ENCODE measurements around the gene NDUFV1.
"Not testable (repeated sequence)": the region's sequence is repeated elsewhere in the genome, so short reads cannot be mapped to it uniquely, and the experiment has no call there.

NDUFV1 gene

GRCh38 chr11:67628710-67629385 is 22.1 kb downstream of the NDUFV1 start:
- no peak for DNase-seq

GRCh38 chr11:67629386-67630227 is 22.9 kb downstream of the NDUFV1 start, which contains the start of gene NUDT8:
Gene NUDT8, minus strand, starts transcription at chr11:67629937. Its CDS starts 26 bp downstream, at chr11:67629911.
- DNase-seq: peak; percentile 37 to 53

DNA sequence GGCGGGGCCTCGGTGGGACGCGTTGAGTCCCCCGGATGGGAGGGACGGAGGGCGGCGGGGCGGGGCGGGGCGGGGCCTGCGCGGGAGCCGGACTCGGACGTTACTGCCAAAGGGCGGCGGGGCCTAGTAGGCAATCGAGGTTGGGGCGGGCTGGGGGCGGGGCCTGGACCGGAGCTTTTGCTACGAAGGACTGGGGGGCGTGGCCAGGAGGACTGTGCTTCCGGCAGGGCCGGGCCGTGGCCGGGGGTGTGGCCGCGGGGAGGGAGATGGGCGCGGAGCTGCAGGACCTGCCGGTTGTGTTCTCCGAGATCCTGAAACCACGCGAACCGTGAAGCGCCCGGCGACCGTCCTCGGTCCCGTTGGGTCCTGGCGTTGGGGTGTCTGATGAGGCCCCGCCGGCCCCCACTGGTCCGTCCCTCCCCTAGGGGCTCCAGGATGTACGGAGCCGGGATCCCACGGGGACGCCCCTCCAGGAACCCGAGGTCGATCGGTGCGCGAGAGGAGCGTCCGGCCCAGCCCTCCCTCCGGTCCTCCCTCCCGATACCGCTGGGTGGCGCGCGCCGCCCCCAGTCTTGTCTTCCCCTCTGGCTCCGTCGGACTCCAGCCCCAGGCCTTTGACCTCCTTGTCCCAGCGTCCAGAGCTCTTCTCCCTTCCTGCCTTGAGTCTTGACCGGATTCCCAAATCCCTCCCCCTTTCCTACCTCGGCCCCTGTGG is 23.6 kb downstream of the NDUFV1 start:
- DNase-seq: peak; percentile 93 to 97

- no peak for DNase-seq
Observed at GRCh38 chr11:67630943-67631331, 24.2 kb downstream of the NDUFV1 start.

DNA sequence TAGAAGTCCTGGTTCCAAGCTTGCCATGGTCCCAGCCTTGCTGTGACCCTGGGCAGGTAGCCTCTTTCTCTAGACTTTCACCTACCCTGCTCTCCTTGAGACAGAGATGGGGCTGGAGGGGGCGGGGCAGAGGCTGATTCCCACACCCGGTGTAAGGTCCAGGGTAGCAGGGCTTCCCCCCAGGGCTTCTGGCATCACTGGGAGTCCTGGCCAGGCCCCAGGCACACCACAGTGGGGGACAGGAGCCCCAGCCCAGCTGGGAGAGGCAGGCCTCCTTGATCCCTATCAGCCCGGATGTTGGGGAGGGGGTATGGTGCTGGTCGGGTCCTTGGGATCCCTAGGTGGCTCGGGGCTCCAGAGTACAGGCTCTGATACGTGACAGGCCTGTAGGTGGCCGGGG is 24.7 kb downstream of the NDUFV1 start:
- DNase-seq: no peak

- DNase-seq: no peak
Observed at GRCh38 chr11:67631853-67632174, 25.1 kb downstream of the NDUFV1 start.

DNA sequence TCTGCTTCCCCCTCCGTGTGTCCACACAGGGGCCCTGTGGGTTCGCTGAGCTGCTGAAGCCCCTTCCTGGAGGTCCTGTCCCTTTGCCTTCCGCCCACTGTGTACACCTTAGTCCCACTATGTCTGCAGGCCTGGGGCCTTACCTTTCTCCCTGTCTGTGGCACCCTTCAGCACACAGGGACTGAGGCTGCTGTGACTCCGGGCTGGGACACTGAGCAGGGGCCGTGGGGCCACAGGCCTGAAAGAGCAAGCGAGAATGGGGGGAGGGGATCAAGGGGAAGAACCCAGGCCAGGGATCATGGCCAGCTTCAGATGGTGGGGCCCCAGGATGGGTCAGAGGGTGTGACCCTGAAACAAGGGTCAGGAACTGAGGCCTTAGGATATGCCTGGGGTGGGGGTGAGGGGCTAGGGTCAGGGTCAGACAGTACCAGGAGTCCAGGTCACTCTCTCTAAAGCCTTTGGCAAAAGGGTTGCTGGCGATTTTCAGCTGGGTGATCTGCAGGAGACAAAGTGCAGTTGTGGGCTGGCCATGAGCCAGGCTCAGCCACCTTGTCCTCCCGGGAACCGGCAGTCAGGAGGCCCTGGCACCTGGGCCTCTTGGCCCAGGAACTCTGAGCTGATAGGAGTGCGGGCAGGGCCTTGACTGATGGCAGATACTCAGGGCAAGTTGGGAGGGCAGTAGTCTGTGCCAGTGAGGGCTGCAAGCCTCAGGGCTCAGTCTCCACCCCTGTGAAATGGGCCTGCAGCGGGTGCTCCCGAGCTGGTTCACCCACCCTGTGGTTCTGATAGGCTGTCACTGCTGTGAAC is 25.6 kb downstream of the NDUFV1 start:
- no peak for DNase-seq

- no peak for DNase-seq
Observed at GRCh38 chr11:67632982-67633755, 26.4 kb downstream of the NDUFV1 start.

- DNase-seq: no peak
Observed at GRCh38 chr11:67633758-67634365, 27.1 kb downstream of the NDUFV1 start.

DNA sequence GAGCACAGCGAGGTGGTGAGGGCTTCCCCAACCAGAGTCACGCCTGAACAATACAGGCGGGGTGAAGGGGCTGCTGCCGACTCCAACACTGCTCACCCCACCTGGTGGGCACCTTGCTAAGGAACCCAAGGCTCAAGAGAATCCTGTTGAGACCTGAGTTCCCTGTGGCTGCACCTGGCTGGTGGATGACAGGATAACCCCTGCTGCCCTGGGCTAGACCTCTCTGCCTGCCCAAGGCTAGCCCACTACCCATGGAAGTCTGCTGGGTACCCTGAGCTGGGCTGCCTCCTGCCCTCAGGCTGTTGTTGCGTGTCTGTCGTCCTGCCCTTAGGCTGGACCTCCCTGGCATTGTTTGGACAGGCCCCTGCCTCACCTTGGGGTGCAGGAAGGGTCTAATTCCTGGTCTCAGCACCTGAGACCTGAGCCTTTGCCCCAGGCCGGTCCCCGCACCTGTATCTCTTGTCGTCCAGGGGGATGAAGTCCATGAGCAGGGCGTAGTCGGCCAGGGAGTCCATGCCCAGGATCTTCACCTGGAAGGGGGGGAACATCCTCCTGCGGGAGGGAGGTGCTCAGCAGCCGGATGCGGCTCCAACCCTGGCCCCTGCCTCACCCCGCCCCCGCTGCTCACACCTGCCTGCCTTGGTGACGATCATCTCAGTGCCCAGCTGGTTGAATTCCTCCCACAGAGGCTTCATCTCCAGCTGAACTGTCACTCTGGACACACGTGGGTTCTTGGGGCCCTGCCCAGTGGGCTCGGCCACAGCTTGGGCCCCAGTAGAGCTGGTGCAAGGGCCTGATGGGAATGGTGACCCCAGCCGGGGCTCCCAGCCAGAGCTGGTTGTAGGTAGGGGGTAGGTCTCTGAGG is 27.9 kb downstream of the NDUFV1 start:
- no peak for DNase-seq

DNA sequence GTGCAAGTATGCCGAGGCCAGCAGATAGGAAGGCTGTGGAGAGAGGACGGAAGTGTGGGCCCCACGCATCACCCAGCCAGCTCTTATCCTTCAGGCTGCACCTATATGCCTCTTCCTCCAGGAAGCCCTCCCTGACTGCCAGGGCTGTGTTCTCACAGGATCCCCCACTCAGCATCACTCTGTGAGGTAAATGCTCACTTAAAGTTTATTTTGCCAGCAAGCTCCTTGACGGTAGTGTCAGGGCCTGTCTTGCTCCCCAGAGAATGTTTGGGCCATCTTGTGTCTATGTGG is 28.4 kb downstream of the NDUFV1 start:
- DNase-seq: no peak

DNA sequence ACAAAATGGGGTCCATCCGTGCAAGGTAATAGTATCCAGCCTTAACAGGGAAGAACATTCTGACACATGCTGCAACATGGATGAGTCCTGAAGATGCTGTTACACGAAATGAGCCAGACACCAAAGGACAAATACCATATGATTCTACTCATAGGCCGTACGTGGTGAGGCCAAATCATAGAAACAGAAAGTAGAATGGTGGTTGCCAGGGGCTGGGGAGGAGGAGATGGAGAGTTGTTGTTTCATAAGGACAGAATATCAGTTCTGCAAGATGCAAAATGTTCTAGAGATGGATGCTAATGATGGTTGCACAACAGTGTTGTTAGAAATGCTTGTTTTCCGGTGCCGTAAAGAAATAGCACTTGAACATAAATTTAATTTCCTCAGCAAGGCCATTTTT is 30.2 kb downstream of the NDUFV1 start:
- DNase-seq: no peak

- DNase-seq: not testable (repeated sequence)
Observed at GRCh38 chr11:67637441-67637840, 30.7 kb downstream of the NDUFV1 start.

- no peak for DNase-seq
Observed at GRCh38 chr11:67638535-67639437, 32.0 kb downstream of the NDUFV1 start.

DNA sequence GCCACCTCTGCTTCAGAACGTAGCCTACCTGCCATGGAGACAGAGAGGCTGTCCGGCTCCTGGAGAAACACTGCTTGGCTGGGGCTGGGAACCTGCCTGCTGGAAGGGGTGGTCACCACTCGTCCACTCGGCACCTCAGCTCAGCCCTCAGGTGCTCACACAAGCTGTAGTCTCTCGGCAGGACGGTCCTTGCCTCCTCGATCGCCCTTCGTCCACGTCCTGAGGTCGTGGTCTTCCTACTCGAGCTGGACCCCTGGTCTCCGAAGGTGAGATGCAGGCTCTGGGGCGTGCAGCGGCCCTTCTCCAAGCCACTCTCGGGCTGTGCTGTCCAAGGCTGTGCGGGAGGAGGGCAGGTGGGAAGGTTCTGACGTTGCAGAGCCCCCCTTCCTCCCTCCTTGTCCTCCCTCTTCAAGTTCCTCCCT is 32.7 kb downstream of the NDUFV1 start, which contains the start of gene TBX10:
Gene TBX10 (minus strand): TSS at position 326 of the 422 bp plus-strand sequence. CDS start 291 bp downstream, at position 35.
- no peak for DNase-seq

DNA sequence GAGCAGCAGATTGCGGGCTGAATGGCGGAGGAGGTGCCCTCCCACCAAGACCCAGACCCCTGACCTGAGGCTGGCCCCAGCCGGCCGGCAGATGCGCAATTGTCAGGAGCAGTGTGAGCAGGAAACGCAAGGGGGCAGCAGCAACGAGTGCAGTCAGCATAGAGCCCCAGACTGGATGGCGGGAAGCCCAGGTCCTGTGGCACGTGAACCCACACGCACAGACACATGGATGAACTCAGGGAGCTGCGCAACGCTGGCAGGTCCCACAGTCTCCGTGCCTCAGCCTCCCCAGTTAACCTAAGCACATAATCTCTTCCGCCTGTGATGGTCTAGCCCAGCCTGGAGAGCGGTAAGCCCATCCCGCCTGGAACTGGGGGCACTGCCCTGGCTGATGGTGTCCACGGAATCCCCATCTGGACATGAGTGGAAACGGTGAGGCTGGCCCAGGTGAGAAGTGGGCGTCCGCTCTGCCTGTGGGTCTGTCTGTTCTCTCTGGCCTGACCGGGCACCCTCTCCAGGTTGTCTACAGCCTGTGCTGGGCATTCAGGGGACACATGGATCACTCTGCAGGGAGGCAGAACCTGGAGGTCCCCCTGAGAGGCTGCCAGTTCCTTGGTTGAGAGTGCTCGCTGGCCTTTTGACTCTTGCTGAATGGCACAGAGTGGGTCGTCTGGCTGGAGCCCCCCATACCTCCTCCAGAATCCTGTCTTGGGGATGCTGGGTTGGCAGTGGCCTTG is 33.5 kb downstream of the NDUFV1 start:
- no peak for DNase-seq

GRCh38 chr11:67640758-67641337 is 34.1 kb downstream of the NDUFV1 start:
- DNase-seq: no peak
